Measurements from ENCODE around the gene KIF22.

KIF22 gene

DNA sequence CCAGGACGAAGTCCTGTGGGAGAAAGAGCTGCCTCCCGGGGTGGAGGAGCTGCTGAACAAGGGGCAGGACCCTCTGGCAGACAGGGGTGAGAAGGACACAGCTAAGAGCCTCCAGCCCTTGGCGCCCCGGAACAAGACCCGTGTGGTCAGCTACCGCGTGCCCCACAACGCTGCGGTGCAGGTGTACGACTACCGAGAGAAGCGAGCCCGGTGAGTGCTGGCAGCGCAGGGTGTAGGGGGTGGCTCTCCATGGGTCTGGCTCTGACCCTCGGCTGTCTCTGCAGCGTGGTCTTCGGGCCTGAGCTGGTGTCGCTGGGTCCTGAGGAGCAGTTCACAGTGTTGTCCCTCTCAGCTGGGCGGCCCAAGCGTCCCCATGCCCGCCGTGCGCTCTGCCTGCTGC, 51.1 kb downstream of the KIF22 start:
- no peak for DNase-seq

DNA sequence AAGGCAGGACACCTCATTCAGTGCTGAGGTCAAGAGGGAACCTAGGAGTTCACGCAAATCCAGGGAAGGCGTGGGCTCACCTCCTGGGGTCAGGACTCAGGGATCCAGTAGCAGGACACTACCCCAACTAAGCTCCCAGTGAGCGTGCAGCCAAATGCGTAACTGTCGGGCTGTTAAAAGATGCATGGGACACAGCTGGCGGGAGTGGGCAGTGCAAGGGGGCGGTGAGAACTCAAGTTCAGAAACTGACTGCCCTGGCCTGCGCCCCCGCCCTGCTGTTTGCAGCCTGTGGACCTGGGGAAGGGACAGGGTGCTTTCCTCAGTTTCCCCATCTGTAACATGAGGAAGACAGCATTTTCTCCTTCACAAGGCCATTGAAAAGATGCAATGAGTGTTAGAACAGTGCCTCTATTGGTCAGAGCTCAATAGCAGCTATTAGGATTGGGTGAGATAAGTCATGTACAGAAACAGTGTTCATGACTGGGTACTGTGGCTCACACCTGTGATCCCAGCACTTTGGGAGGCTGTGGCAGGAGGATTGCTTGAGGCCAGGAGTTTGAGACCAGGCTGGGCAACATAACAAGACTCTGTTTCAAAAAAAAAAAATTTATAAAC, 52.3 kb downstream of the KIF22 start:
- no peak for DNase-seq

DNA sequence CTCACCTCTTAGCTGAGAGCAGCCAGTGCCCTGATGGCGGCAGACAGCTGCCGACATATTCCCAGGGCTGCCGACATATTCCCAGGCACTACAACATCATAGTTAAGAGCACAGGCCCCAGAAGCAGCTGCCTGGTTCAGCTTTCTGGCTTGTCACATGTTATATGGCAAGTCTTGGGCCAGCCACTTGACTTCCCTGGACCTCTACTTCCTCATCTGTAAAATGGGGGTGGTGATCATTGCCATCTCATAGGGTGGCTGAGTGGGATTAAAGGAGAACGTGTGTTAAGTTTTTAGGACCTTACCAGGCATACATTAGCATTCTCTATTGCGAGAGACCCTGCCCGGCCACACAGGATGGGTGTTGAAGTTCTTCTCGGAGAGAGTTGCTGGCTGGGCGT, 53.4 kb downstream of the KIF22 start:
- no peak for DNase-seq

DNA sequence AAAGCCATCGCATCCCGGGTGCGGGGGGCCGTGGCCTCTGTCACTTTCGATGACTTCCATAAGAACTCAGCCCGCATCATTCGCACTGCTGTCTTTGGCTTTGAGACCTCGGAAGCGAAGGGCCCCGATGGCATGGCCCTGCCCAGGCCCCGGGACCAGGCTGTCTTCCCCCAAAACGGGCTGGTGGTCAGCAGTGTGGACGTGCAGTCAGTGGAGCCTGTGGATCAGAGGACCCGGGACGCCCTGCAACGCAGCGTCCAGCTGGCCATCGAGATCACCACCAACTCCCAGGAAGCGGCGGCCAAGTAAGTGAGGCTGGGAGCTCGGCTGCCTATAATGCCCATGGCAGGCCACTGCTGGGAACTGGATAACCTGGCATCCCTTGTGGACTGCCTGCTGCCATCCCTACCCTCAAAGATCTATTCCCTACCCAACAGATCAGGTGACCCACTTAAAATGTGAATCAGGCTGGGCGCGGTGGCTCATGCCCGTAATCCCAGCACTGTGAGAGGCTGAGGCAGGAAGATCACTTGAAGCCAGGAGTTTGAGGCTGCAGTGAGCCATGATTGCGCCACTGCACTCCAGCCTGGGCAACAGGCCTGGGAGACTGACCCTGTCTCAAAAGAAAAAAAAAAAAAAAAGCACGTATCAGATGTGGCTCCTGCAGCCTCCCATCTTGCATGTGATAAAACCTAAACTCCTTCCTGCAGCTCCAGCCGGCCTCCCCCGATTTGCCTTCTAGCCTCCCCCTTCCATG, 54.2 kb downstream of the KIF22 start:
- no peak for DNase-seq

DNA sequence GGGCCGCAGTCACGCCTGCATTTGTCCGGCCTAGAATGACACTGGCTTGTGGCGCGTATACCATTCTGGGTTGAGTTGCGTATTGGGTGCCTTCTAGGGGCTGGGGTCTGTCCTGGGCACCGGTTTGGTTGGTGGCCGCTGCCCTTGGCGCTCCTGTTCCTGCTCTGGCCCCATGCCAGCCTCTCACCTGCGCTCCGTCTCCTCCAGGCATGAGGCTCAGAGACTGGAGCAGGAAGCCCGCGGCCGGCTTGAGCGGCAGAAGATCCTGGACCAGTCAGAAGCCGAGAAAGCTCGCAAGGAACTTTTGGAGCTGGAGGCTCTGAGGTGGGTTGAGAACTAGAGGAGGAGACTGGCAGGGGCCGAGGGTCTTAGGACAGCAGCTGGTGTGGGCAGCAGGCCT, 55.1 kb downstream of the KIF22 start:
- no peak for DNase-seq

GRCh38 chr16:29848420-29849297, 58.1 kb downstream of the KIF22 start:
- peak; percentile 59 for DNase-seq

DNA sequence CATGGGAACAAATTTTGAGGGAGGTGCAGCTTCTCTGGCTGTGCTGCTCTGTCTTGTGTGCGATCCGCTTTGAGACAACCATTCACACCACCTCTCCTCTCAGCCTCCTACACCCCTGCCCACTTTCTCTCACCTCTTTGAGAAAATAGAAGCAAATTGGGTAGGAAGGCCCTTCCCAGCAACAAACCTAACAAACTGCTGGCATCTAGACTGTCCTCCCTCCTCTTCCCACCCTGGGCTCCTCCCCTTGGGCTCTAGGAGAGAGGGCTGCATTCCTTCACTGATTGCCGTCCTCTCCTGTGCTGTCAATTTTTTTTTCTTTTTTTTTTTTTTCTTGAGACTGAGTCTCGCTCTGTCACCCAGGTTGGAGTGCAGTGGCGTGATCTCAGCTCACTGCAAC, 59.0 kb downstream of the KIF22 start:
- DNase-seq, result no peak

DNA sequence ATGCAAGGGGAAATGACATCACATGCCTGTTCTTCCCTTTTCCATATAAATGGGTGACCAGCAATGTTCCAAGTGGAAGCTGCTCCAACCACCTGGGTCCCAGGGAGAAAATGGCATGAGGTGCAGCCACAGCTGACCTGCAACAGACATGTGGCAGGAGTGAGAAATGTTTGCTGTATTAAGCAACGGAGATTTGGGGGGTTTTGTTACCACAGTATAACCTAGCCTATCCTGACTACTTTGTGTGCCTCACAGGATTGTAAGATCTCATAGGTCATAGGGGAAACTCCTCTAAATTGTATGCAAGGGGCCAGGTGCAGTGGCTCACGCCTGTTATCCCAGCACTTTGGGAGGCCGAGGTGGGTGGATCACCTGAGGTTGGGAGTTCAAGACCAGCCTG, 60.4 kb downstream of the KIF22 start:
- DNase-seq, result no peak

GRCh38 chr16:29852654-29853053, 62.1 kb downstream of the KIF22 start:
- peak; percentile 50 for DNase-seq

DNA sequence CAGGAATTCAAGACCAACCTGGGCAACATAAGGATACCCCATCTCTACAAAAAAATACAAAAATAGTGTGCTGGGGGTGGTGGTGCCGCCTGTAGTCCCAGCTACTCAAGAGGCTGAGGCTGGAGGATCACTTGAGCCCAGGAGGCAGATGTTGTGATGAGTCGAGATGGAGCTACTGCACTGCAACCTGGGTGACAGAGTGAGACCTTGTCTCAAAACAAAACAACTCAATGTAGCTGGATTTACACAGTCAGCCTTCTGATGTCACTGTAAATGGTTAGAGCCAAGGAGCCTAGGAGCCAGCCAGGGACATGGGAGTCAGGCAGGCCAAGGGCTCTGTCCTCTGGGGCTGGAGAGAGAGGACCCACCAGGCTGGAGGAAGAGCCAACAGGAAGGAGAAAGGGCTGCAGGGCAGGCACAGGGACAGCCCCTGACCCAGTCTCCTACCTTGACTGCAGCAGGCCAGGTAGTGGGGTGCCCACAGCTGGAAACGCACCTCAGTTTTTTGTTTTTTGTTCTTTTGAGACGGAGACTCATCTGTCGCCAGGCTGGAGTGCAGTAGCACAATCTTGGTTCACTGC, 64.1 kb downstream of the KIF22 start:
- DNase-seq, result no peak
